ENCODE results near the gene CBX7. TPM values are rescaled to one million over a fixed set of nuclear protein-coding genes. Genes with fewer than 3 reads are reported as not detected.

Gene CBX7
- total RNA-seq = 100 to 1,000 TPM; 129 to 251 (median 173) TPM

- no peaks in the 10 kb centered on the region for H3K27me3 ChIP-seq
- peaks cover 0 to 21% (median 11%) of the 10 kb centered on the region in 4 donors for H3K36me3 ChIP-seq
- WGBS = 0% methylated on average over 2 of the region's 98 CpGs
- intact Hi-C loops (cut with DNase I) = loop anchor here (5.0 kb wide), 1 partner anchor 165 kb away; the partner anchor contains the start of gene RPL3
- H3K4me3 ChIP-seq = peak within 1 kb of the TSS; percentile 84 to 98 (median 96)
- no peaks in the 10 kb centered on the region for H3K9me3 ChIP-seq
- peak; percentile 97 for DNase-seq (ENCODE audit: extremely low spot score)
- peaks cover 40 to 54% (median 52%) of the 10 kb centered on the region in 4 donors for H3K4me1 ChIP-seq
- H3K27ac ChIP-seq (replicated peaks in 1 of 4) = peak within 1 kb of the TSS; percentile 97 to 99 (median 98)
- TF ChIP-seq POLR2A (IDR thresholded peaks at IDR 0.05; ENCODE audit: low read depth) (peak; percentile 69), POLR2AphosphoS5 (IDR thresholded peaks at IDR 0.05) (peak; percentile 97 to 98), CTCF (IDR thresholded peaks at IDR 0.05) (no peak)
These were observed at the start of gene CBX7 for GRCh38 chr22:39152511-39153219. Gene CBX7, minus strand, starts transcription at chr22:39152680. Its CDS starts 236 bp downstream, at chr22:39152444.

- TF ChIP-seq POLR2A (IDR thresholded peaks at IDR 0.05; ENCODE audit: low read depth) = no peak
- TF ChIP-seq EP300 (IDR thresholded peaks at IDR 0.05) = no peak
- TF ChIP-seq CTCF (IDR thresholded peaks at IDR 0.05) = no peak
- TF ChIP-seq POLR2AphosphoS5 (IDR thresholded peaks at IDR 0.05) = no peak
These were observed 45.1 kb upstream of the CBX7 start for GRCh38 chr22:39197578-39197977.

GRCh38 chr22:39194098-39194497 is 41.6 kb upstream of the CBX7 start:
- DNase-seq (ENCODE audit: extremely low spot score) = no peak
- 0% methylated on average over 1 of the region's 1 CpG for WGBS
- Histone ChIP-seq H3K36me3 (no peaks in the 10 kb centered on the region), H3K27me3 (peaks cover 0 to 6% (median 0%) of the 10 kb centered on the region in 4 donors), H3K9me3 (peaks cover 0 to 5% (median 2%) of the 10 kb centered on the region in 4 donors), H3K4me3 (no peak overlapping the region), H3K4me1 (no peaks in the 10 kb centered on the region), H3K27ac (replicated peaks in 1 of 4) (no peak overlapping the region)
- intact Hi-C loops (cut with DNase I) = no loop called here
- TF ChIP-seq CTCF (IDR thresholded peaks at IDR 0.05) (no peak), POLR2A (IDR thresholded peaks at IDR 0.05; ENCODE audit: low read depth) (no peak), EP300 (IDR thresholded peaks at IDR 0.05) (no peak)

More at GRCh38 chr22:39197578-39197977, 45.1 kb upstream of the CBX7 start:
- no peak for DNase-seq (ENCODE audit: extremely low spot score)
- Histone ChIP-seq H3K27me3 (no peaks in the 10 kb centered on the region), H3K36me3 (no peaks in the 10 kb centered on the region), H3K9me3 (peaks cover 0 to 5% (median 2%) of the 10 kb centered on the region in 4 donors), H3K27ac (replicated peaks in 1 of 4) (no peak overlapping the region), H3K4me3 (no peak overlapping the region), H3K4me1 (peaks cover 0 to 6% (median 2%) of the 10 kb centered on the region in 4 donors)
- 87% methylated on average over 5 of the region's 5 CpGs for WGBS
- intact Hi-C loops (cut with DNase I) = no loop called here

- intact Hi-C loops (cut with DNase I) = no loop called here
- H3K27me3 ChIP-seq = peaks cover 0 to 6% (median 0%) of the 10 kb centered on the region in 4 donors
- 86% methylated on average over 10 of the region's 10 CpGs for WGBS
- H3K27ac ChIP-seq (replicated peaks in 1 of 4) = no peak overlapping the region
- no peak for TF ChIP-seq EP300 (IDR thresholded peaks at IDR 0.05)
- no peak for TF ChIP-seq POLR2A (IDR thresholded peaks at IDR 0.05; ENCODE audit: low read depth)
- no peak for TF ChIP-seq CTCF (IDR thresholded peaks at IDR 0.05)
- no peak for TF ChIP-seq POLR2AphosphoS5 (IDR thresholded peaks at IDR 0.05)
- no peak overlapping the region for H3K4me3 ChIP-seq
- DNase-seq (ENCODE audit: extremely low spot score) = no peak
- no peaks in the 10 kb centered on the region for H3K36me3 ChIP-seq
- no peaks in the 10 kb centered on the region for H3K9me3 ChIP-seq
- peaks cover 15 to 23% (median 21%) of the 10 kb centered on the region in 4 donors for H3K4me1 ChIP-seq
These were observed 36.3 kb upstream of the CBX7 start for GRCh38 chr22:39188809-39189208.
